Activated CD4-positive, alpha-beta T cell treated with anti-CD3 and anti-CD28 coated beads for 36 hours (primary cell): ENCODE measurements around the gene NUTF2. TPM values are rescaled to one million over a fixed set of nuclear protein-coding genes. Genes with fewer than 3 reads are reported as not detected.
"Not testable (repeated sequence)": the region's sequence is repeated elsewhere in the genome, so short reads cannot be mapped to it uniquely, and the experiment has no call there.

Experiments used
- ATAC-seq: fragments of 200-7000 bp; cut with Tn5 transposase; one replicate; pipeline ENCODE4 v1.10.0; 2021; ENCODE audit warnings: mild to moderate bottlenecking, moderate library complexity
- CTCF ChIA-PET: fragments of 350-600 bp; sonication (Branson Sonifier 250); formaldehyde crosslinking; loops from one replicate; lab custom pipeline; 2021; ENCODE audit warnings: antibody characterized with exemption; lab: Charles Lee
- POLR2A ChIA-PET: fragments of 350-600 bp; sonication (Branson Sonifier 250); formaldehyde crosslinking; loops from one replicate; lab custom pipeline; 2021; ENCODE audit warnings: antibody characterized with exemption, inconsistent platforms; lab: Charles Lee
- DNase-seq: peaks from one replicate; pipeline ENCODE4 v3.0.0-alpha.2; 2020
- H3K27ac Mint-ChIP-seq: one replicate; pipeline ENCODE4 v1.8.0; 2021; ENCODE audit warnings: mixed read lengths
- H3K27me3 Mint-ChIP-seq: one replicate; pipeline ENCODE4 v1.8.0; 2021; ENCODE audit warnings: mixed read lengths
- H3K36me3 Mint-ChIP-seq: one replicate; pipeline ENCODE4 v1.8.0; 2021; ENCODE audit warnings: low read depth, mixed read lengths
- H3K4me1 Mint-ChIP-seq: one replicate; pipeline ENCODE4 v1.8.0; 2021; ENCODE audit warnings: mixed read lengths
- H3K4me3 Mint-ChIP-seq: one replicate; pipeline ENCODE4 v1.8.0; 2021; ENCODE audit warnings: mild to moderate bottlenecking, moderate library complexity, mixed read lengths
- H3K9me3 Mint-ChIP-seq: one replicate; pipeline ENCODE4 v1.8.0; 2021; ENCODE audit warnings: low read depth, mixed read lengths
- intact Hi-C, 2 experiments: fragments of 100-400 bp; cut with DNase I in 1 of 2; cut with micrococcal nuclease in 1 of 2; formaldehyde crosslinking; loops; one replicate each; pipeline versions ENCODE4 v1.14.2 to v1.15.1; 2022 to 2024; cut with DNase I, micrococcal nuclease
- total RNA-seq, 2 experiments: library from RNA; stranded (reverse); gene quantifications; one replicate each; pipeline ENCODE4 v1.2.3, GENCODE V29; 2021

The NUTF2 gene
- total RNA-seq, 2 experiments from 2014 or later = 156 to 249 TPM

GRCh38 chr16:67893743-67894399 is 47.1 kb downstream of the NUTF2 start:
- DNase-seq = no peak
- POLR2A ChIA-PET = interaction anchor here (1.6 kb wide), 1 partner anchor 24 kb away, joined by 10 read pairs; no protein-coding TSS in a partner anchor
- no peak for ATAC-seq
- CTCF ChIA-PET = interaction anchor here (0.6 to 1.2 kb wide), 6 partner anchors 10 to 77 kb away, joined by 3 to 5 read pairs (median 4); no protein-coding TSS in a partner anchor
- H3K4me1 Mint-ChIP-seq = peaks cover 30% of the 10 kb centered on the region
- intact Hi-C loops = loop anchor here (1.0 to 5.0 kb wide), 14 partner anchors 21 to 332 kb away; partner anchors contain the start of genes NUTF2 (in 2 of the 2), SLC12A4 (in 2 of the 2), ACD (in 1 of the 2) and CENPT (in 1 of the 2)
- peak overlapping the region; percentile 92 for H3K27ac Mint-ChIP-seq
- H3K36me3 Mint-ChIP-seq = peaks cover 2% of the 10 kb centered on the region
- peak overlapping the region; percentile 92 for H3K4me3 Mint-ChIP-seq
- H3K9me3 Mint-ChIP-seq = no peaks in the 10 kb centered on the region
- H3K27me3 Mint-ChIP-seq = no peaks in the 10 kb centered on the region

- ChIA-PET POLR2A (interaction anchor here (0.6 to 1.1 kb wide), 3 partner anchors 13 to 1300 kb away, joined by 3 to 5 read pairs (median 3); no protein-coding TSS in a partner anchor), CTCF (interaction anchor here (0.5 to 1.9 kb wide), 8 partner anchors 9 to 376 kb away, joined by 3 to 7 read pairs (median 3); no protein-coding TSS in a partner anchor)
- H3K4me3 Mint-ChIP-seq = no peak overlapping the region
- no peak for DNase-seq
- no peak overlapping the region for H3K27ac Mint-ChIP-seq
- H3K27me3 Mint-ChIP-seq = no peaks in the 10 kb centered on the region
- no peaks in the 10 kb centered on the region for H3K9me3 Mint-ChIP-seq
- H3K36me3 Mint-ChIP-seq = peaks cover 2% of the 10 kb centered on the region
- no peak for ATAC-seq
- H3K4me1 Mint-ChIP-seq = peaks cover 30% of the 10 kb centered on the region
- intact Hi-C loops = no loop called here
These were observed 50.5 kb downstream of the NUTF2 start for GRCh38 chr16:67897231-67897630.

DNA sequence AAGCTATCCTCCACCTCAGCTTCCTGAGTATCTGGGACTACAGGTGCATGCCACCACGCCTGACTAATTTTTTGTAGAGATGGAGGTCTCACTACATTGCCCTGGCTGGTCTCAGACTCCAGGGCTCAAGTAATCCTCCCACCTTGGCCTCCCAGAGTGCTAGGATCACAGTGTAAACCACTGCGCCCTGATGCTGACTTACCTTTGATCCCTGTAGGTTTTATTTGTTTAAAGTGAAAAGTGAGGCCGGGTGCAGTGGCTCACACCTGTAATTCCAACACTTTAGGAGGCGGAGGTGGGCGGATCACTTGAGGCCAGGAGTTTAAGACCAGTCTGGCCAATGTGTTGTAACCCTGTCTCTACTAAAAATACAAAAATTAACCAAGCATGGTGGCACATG is 55.0 kb downstream of the NUTF2 start:
- no peaks in the 10 kb centered on the region for H3K9me3 Mint-ChIP-seq

DNA sequence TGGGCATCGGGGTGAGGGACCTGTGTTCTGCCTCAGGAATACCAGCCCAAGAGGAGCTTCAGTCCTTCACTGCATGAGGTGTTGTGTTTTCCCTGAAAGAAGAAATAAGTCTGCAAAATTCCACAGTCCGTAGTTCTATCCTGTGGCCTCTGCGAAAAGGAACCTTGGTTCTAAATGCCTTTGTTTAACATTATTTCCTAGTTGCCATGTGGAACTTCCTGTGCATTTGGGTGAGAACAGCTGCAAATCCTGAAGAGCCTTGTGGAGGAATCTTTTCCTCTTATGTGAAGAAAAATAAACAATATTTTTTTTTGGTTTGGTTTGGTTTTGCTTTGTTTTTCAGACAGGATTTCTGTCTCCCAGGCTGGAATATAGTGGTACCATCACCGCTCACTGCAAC is 56.1 kb downstream of the NUTF2 start:
- Mint-ChIP-seq H3K9me3 (no peaks in the 10 kb centered on the region), H3K27me3 (no peaks in the 10 kb centered on the region), H3K36me3 (peaks cover 2% of the 10 kb centered on the region), H3K4me1 (peaks cover 4% of the 10 kb centered on the region), H3K27ac (peak overlapping the region; percentile 55), H3K4me3 (no peak overlapping the region)
- no peak for ATAC-seq
- no peak for DNase-seq
- ChIA-PET POLR2A (no interaction called here), CTCF (no interaction called here)
- intact Hi-C loops = no loop called here

More for the DNA sequence above, 55.0 kb downstream of the NUTF2 start:
- ChIA-PET CTCF (interaction anchor here (0.6 to 1.4 kb wide), 3 partner anchors 16 to 427 kb away, joined by 3 read pairs; no protein-coding TSS in a partner anchor), POLR2A (no interaction called here)
- intact Hi-C loops = no loop called here
- no peaks in the 10 kb centered on the region for H3K27me3 Mint-ChIP-seq
- H3K27ac Mint-ChIP-seq = no peak overlapping the region
- ATAC-seq (no peak), DNase-seq (no peak)
- H3K4me1 Mint-ChIP-seq = peaks cover 4% of the 10 kb centered on the region
- no peak overlapping the region for H3K4me3 Mint-ChIP-seq
- H3K36me3 Mint-ChIP-seq = peaks cover 2% of the 10 kb centered on the region

- peaks cover 13% of the 10 kb centered on the region for H3K36me3 Mint-ChIP-seq
- intact Hi-C loops = no loop called here
- CTCF ChIA-PET = interaction anchor here (0.6 kb wide), 1 partner anchor 91 kb away, joined by 3 read pairs; no protein-coding TSS in a partner anchor
- no peaks in the 10 kb centered on the region for H3K9me3 Mint-ChIP-seq
- peaks cover 18% of the 10 kb centered on the region for H3K4me1 Mint-ChIP-seq
- POLR2A ChIA-PET = no interaction called here
- no peak overlapping the region for H3K4me3 Mint-ChIP-seq
- DNase-seq = no peak
- no peaks in the 10 kb centered on the region for H3K27me3 Mint-ChIP-seq
- ATAC-seq = no peak
- peak overlapping the region; percentile 79 for H3K27ac Mint-ChIP-seq
These were observed 60.9 kb downstream of the NUTF2 start for GRCh38 chr16:67907397-67908180.

GRCh38 chr16:67909056-67909742 is 62.5 kb downstream of the NUTF2 start:
- intact Hi-C loops = no loop called here
- ChIA-PET POLR2A (no interaction called here), CTCF (interaction anchor here (1.0 to 1.2 kb wide), 2 partner anchors 9 to 26 kb away, joined by 4 read pairs; no protein-coding TSS in a partner anchor)
- no peak overlapping the region for H3K4me3 Mint-ChIP-seq
- DNase-seq (no peak), ATAC-seq (no peak)
- H3K36me3 Mint-ChIP-seq = peaks cover 13% of the 10 kb centered on the region
- H3K4me1 Mint-ChIP-seq = peaks cover 18% of the 10 kb centered on the region
- peak overlapping the region; percentile 3 for H3K27ac Mint-ChIP-seq
- no peaks in the 10 kb centered on the region for H3K27me3 Mint-ChIP-seq
- no peaks in the 10 kb centered on the region for H3K9me3 Mint-ChIP-seq

DNA sequence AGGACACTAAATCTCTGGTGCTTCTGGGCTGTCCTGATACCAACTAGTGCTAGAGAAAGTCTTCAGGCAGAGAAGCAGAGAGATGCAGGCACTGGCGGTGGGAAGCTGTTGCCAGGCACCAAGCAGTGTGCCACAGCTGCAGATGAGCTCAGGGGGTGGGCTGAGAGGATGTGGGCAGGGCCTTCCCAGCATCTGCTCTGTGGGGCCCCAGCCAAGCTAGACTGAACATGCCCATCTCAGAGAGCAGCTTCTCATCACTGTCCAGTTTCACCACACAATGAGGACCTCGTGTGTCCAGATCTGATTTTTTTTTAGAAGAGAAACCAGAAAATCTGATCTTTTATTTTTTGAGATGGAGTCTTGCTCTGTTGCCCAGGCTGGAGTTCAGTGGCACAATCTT is 63.4 kb downstream of the NUTF2 start:
- Mint-ChIP-seq H3K4me3 (no peak overlapping the region), H3K9me3 (no peaks in the 10 kb centered on the region), H3K27ac (peak overlapping the region; percentile 13), H3K36me3 (peaks cover 11% of the 10 kb centered on the region), H3K27me3 (no peaks in the 10 kb centered on the region), H3K4me1 (peaks cover 18% of the 10 kb centered on the region)
- peak; percentile 73 for DNase-seq
- ChIA-PET POLR2A (interaction anchor here (0.6 kb wide), 1 partner anchor 1209 kb away, joined by 3 read pairs; no protein-coding TSS in a partner anchor), CTCF (interaction anchor here (0.7 to 2.0 kb wide), 3 partner anchors 27 to 94 kb away, joined by 3 to 4 read pairs (median 4); no protein-coding TSS in a partner anchor)
- ATAC-seq = peak; percentile 97
- intact Hi-C loops = no loop called here

- DNase-seq = no peak
- H3K36me3 Mint-ChIP-seq = peaks cover 4% of the 10 kb centered on the region
- H3K27ac Mint-ChIP-seq = no peak overlapping the region
- peaks cover 32% of the 10 kb centered on the region for H3K4me1 Mint-ChIP-seq
- H3K27me3 Mint-ChIP-seq = no peaks in the 10 kb centered on the region
- ChIA-PET CTCF (interaction anchor here (0.6 to 1.4 kb wide), 5 partner anchors 10 to 670 kb away, joined by 3 to 5 read pairs (median 3); no protein-coding TSS in a partner anchor), POLR2A (interaction anchor here (0.6 kb wide), 2 partner anchors 80 to 311 kb away, joined by 4 to 5 read pairs; no protein-coding TSS in a partner anchor)
- H3K9me3 Mint-ChIP-seq = no peaks in the 10 kb centered on the region
- intact Hi-C loops = no loop called here
- no peak for ATAC-seq
- H3K4me3 Mint-ChIP-seq = no peak overlapping the region
These were observed 68.2 kb downstream of the NUTF2 start for GRCh38 chr16:67914758-67915495.

- POLR2A ChIA-PET = interaction anchor here (0.6 kb wide), 1 partner anchor 311 kb away, joined by 4 read pairs; no protein-coding TSS in a partner anchor
These were observed 68.7 kb downstream of the NUTF2 start for GRCh38 chr16:67915496-67915769.

More at GRCh38 chr16:67915496-67915769, 68.7 kb downstream of the NUTF2 start:
- DNase-seq, H3K4me3 Mint-ChIP-seq, H3K36me3 Mint-ChIP-seq, H3K9me3 Mint-ChIP-seq, ATAC-seq, H3K27ac Mint-ChIP-seq, H3K27me3 Mint-ChIP-seq, intact Hi-C loops: not testable (repeated sequence)
- H3K4me1 Mint-ChIP-seq = peaks cover 29% of the 10 kb centered on the region
- CTCF ChIA-PET = interaction anchor here (0.9 to 1.4 kb wide), 2 partner anchors 20 to 28 kb away, joined by 3 read pairs; no protein-coding TSS in a partner anchor
